ENCODE measurements around the gene ACSM2B.

DNA sequence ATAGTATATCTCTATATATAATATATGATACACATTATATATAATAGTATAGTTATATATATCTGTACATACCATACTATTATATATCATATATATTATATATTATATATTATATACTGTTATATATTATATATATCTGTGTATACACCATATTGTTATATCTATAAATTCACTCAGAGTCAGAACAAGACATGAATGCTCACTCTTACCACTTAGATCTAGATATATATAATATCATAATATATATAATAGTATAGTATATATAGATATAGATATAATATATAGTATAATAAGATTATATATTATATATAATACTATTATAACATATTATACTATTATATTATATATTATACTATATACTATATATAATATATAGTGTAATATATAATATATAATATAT, 9.3 kb downstream of the ACSM2B start:
- TF ChIP-seq, protein P1, sequence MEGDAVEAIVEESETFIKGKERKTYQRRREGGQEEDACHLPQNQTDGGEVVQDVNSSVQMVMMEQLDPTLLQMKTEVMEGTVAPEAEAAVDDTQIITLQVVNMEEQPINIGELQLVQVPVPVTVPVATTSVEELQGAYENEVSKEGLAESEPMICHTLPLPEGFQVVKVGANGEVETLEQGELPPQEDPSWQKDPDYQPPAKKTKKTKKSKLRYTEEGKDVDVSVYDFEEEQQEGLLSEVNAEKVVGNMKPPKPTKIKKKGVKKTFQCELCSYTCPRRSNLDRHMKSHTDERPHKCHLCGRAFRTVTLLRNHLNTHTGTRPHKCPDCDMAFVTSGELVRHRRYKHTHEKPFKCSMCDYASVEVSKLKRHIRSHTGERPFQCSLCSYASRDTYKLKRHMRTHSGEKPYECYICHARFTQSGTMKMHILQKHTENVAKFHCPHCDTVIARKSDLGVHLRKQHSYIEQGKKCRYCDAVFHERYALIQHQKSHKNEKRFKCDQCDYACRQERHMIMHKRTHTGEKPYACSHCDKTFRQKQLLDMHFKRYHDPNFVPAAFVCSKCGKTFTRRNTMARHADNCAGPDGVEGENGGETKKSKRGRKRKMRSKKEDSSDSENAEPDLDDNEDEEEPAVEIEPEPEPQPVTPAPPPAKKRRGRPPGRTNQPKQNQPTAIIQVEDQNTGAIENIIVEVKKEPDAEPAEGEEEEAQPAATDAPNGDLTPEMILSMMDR (IDR thresholded peaks at IDR 0.05), result no peak
- TF ChIP-seq POLR2A (IDR thresholded peaks at IDR 0.05) (no peak), EP300 (IDR thresholded peaks at IDR 0.05) (no peak)
